WERI-Rb-1 (cell line): ENCODE results near the gene SLC48A1.

Experiments
- DNase-seq: peaks from one replicate; pipeline ENCODE4 v3.0.0-alpha.2; 2020
- H3K27ac ChIP-seq: fragments of 250-450 bp; sonication (Bioruptor Pico); 2 replicates; pipeline ENCODE4 v1.5.1; 2020; ENCODE audit warnings: mild to moderate bottlenecking, moderate library complexity
- H3K27me3 ChIP-seq: fragments of 250-450 bp; sonication (Bioruptor Pico); 2 replicates; pipeline ENCODE4 v1.5.1; 2021; ENCODE audit warnings: mild to moderate bottlenecking, low read depth, moderate library complexity; ENCODE audit not compliant: insufficient read depth, severe bottlenecking
- H3K36me3 ChIP-seq: fragments of 250-450 bp; sonication (Bioruptor Pico); 2 replicates; pipeline ENCODE4 v1.5.1; 2020; ENCODE audit warnings: mild to moderate bottlenecking, moderate library complexity
- H3K4me3 ChIP-seq: 2 replicates; pipeline ENCODE4 v1.5.1; 2011; ENCODE audit warnings: low read depth, mild to moderate bottlenecking, control low read depth, low read length
- H3K9me3 ChIP-seq: fragments of 250-450 bp; sonication (Bioruptor Pico); 2 replicates; pipeline ENCODE4 v1.5.1; 2021; ENCODE audit warnings: mild to moderate bottlenecking, moderate library complexity; ENCODE audit not compliant: severe bottlenecking
- CTCF ChIP-seq: IDR thresholded peaks from 2 replicates; pipeline ENCODE4 v1.5.1; 2011; ENCODE audit warnings: low read depth, mild to moderate bottlenecking, control low read depth, inconsistent platforms, low read length

The SLC48A1 gene

GRCh38 chr12:47778881-47779280, 5.8 kb downstream of the SLC48A1 start:
- no peak for DNase-seq
- H3K27me3 ChIP-seq: no peaks in the 10 kb centered on the region
- no peak for TF ChIP-seq CTCF
- H3K27ac ChIP-seq: no peak overlapping the region
- H3K4me3 ChIP-seq: no peak overlapping the region
- H3K9me3 ChIP-seq: no peaks in the 10 kb centered on the region
- peaks cover 17% of the 10 kb centered on the region for H3K36me3 ChIP-seq

- H3K9me3 ChIP-seq: no peaks in the 10 kb centered on the region
- no peak overlapping the region for H3K27ac ChIP-seq
- no peaks in the 10 kb centered on the region for H3K27me3 ChIP-seq
- peaks cover 21% of the 10 kb centered on the region for H3K36me3 ChIP-seq
- H3K4me3 ChIP-seq: no peak overlapping the region
- peak; percentile 86 for DNase-seq
- TF ChIP-seq CTCF: peak; percentile 84
Measured at GRCh38 chr12:47779301-47779942, 6.4 kb downstream of the SLC48A1 start.

- no peak for DNase-seq
- no peaks in the 10 kb centered on the region for H3K9me3 ChIP-seq
- no peak overlapping the region for H3K4me3 ChIP-seq
- H3K27me3 ChIP-seq: no peaks in the 10 kb centered on the region
- no peak for TF ChIP-seq CTCF
- peaks cover 27% of the 10 kb centered on the region for H3K36me3 ChIP-seq
- no peak overlapping the region for H3K27ac ChIP-seq
Measured at GRCh38 chr12:47779943-47780504, 7.0 kb downstream of the SLC48A1 start.

GRCh38 chr12:47781479-47782371, 8.7 kb downstream of the SLC48A1 start:
- H3K9me3 ChIP-seq: no peaks in the 10 kb centered on the region
- peaks cover 33% of the 10 kb centered on the region for H3K36me3 ChIP-seq
- no peak overlapping the region for H3K4me3 ChIP-seq
- H3K27me3 ChIP-seq: no peaks in the 10 kb centered on the region
- DNase-seq: peak; percentile 56
- peak overlapping the region; percentile 35 for H3K27ac ChIP-seq
- no peak for TF ChIP-seq CTCF

GRCh38 chr12:47782372-47782770, 9.3 kb downstream of the SLC48A1 start:
- no peak for DNase-seq
- peak overlapping the region; percentile 35 for H3K27ac ChIP-seq
- H3K36me3 ChIP-seq: peaks cover 34% of the 10 kb centered on the region
- no peaks in the 10 kb centered on the region for H3K9me3 ChIP-seq
- TF ChIP-seq CTCF: no peak
- no peak overlapping the region for H3K4me3 ChIP-seq
- H3K27me3 ChIP-seq: no peaks in the 10 kb centered on the region
